ENCODE data around the gene FGFBP2. TPM values are rescaled to one million over a fixed set of nuclear protein-coding genes. Genes with fewer than 3 reads are reported as not detected.

The FGFBP2 gene
- total RNA-seq, 4 donors from 2014 or later: 1.6 to 2.6 TPM; not detected in 2

GRCh38 chr4:15983610-15984009 lies 20.6 kb upstream of the FGFBP2 start:
- no peaks in the 10 kb centered on the region for H3K36me3 ChIP-seq
- TF ChIP-seq CTCF (IDR thresholded peaks at IDR 0.05): no peak
- TF ChIP-seq POLR2A (IDR thresholded peaks at IDR 0.05): no peak
- DNase-seq: no peak
- H3K4me3 ChIP-seq: no peak overlapping the region
- no peak overlapping the region for H3K27ac ChIP-seq
- H3K9me3 ChIP-seq: no peaks in the 10 kb centered on the region
- no peaks in the 10 kb centered on the region for H3K27me3 ChIP-seq
- H3K4me1 ChIP-seq: no peaks in the 10 kb centered on the region
- intact Hi-C loops (cut with DNase I; ENCODE audit: low total_unique reads): no loop called here

GRCh38 chr4:15982842-15983524 lies 20.0 kb upstream of the FGFBP2 start:
- H3K27ac ChIP-seq: no peak overlapping the region
- intact Hi-C loops (cut with DNase I; ENCODE audit: low total_unique reads): no loop called here
- DNase-seq: no peak

GRCh38 chr4:15976456-15977447 lies 13.8 kb upstream of the FGFBP2 start:
- DNase-seq: no peak
- no peak for TF ChIP-seq CTCF (IDR thresholded peaks at IDR 0.05)
- TF ChIP-seq POLR2A (IDR thresholded peaks at IDR 0.05): no peak
- Histone ChIP-seq H3K4me1 (no peaks in the 10 kb centered on the region), H3K36me3 (no peaks in the 10 kb centered on the region), H3K9me3 (no peaks in the 10 kb centered on the region), H3K27ac (no peak overlapping the region), H3K4me3 (no peak overlapping the region), H3K27me3 (no peaks in the 10 kb centered on the region)
- intact Hi-C loops (cut with DNase I; ENCODE audit: low total_unique reads): no loop called here

More at GRCh38 chr4:15982842-15983524, 20.0 kb upstream of the FGFBP2 start:
- Histone ChIP-seq H3K36me3 (no peaks in the 10 kb centered on the region), H3K27me3 (no peaks in the 10 kb centered on the region), H3K4me3 (no peak overlapping the region), H3K4me1 (no peaks in the 10 kb centered on the region), H3K9me3 (no peaks in the 10 kb centered on the region)
- TF ChIP-seq CTCF (IDR thresholded peaks at IDR 0.05) (no peak), POLR2A (IDR thresholded peaks at IDR 0.05) (no peak)

- Histone ChIP-seq H3K4me3 (no peak overlapping the region), H3K9me3 (no peaks in the 10 kb centered on the region), H3K27me3 (no peaks in the 10 kb centered on the region), H3K4me1 (no peaks in the 10 kb centered on the region), H3K36me3 (no peaks in the 10 kb centered on the region), H3K27ac (no peak overlapping the region)
- intact Hi-C loops (cut with DNase I; ENCODE audit: low total_unique reads): no loop called here
- no peak for DNase-seq
- no peak for TF ChIP-seq POLR2A (IDR thresholded peaks at IDR 0.05)
- no peak for TF ChIP-seq CTCF (IDR thresholded peaks at IDR 0.05)
These were observed 8.3 kb upstream of the FGFBP2 start for GRCh38 chr4:15971068-15971801.

Data from uterus (tissue), 4 donors.